GM19193 (cell line): Measurements from ENCODE around the gene SYVN1.

Source experiments
- POLR2A ChIP-seq: IDR thresholded peaks from 4 replicates; pipeline ENCODE4 v1.6.1; 2011; ENCODE audit not compliant: insufficient read depth, insufficient read length; ENCODE audit errors: extremely low read depth

The SYVN1 gene

GRCh38 chr11:65133724-65134123 is 595 bp downstream of the SYVN1 start:
- no peak for TF ChIP-seq POLR2A

- peak; percentile 64 for TF ChIP-seq POLR2A
These were observed 1.2 kb downstream of the SYVN1 start for GRCh38 chr11:65132988-65133700.

GRCh38 chr11:65132238-65132987 is 1.9 kb downstream of the SYVN1 start:
- TF ChIP-seq POLR2A: peak; percentile 78

GRCh38 chr11:65131895-65132237 is 2.5 kb downstream of the SYVN1 start:
- TF ChIP-seq POLR2A: no peak

- no peak for TF ChIP-seq POLR2A
These were observed 2.9 kb downstream of the SYVN1 start for GRCh38 chr11:65131417-65131776.

- TF ChIP-seq POLR2A: no peak
These were observed 3.5 kb downstream of the SYVN1 start for GRCh38 chr11:65130631-65131416.

GRCh38 chr11:65129649-65130441 is 4.5 kb downstream of the SYVN1 start:
- no peak for TF ChIP-seq POLR2A

- peak; percentile 52 for TF ChIP-seq POLR2A
These were observed 5.9 kb downstream of the SYVN1 start for GRCh38 chr11:65128182-65129145.

GRCh38 chr11:65127473-65128181 is 6.7 kb downstream of the SYVN1 start:
- TF ChIP-seq POLR2A: no peak

- TF ChIP-seq POLR2A: peak; percentile 48
These were observed 7.6 kb downstream of the SYVN1 start for GRCh38 chr11:65126624-65127274.

- no peak for TF ChIP-seq POLR2A
These were observed 8.9 kb downstream of the SYVN1 start for GRCh38 chr11:65125197-65126056.

GRCh38 chr11:65124480-65125196 is 9.7 kb downstream of the SYVN1 start:
- TF ChIP-seq POLR2A: no peak
